K562 (cell line): ENCODE measurements around the gene HOXD9. TPM values are rescaled to one million over a fixed set of nuclear protein-coding genes. Genes with fewer than 3 reads are reported as not detected.

Source experiments
- ATAC-seq: fragments of 200-7000 bp; cut with Tn5 transposase; 3 replicates; pipeline ENCODE4 v1.9.1; 2020; ENCODE audit warnings: moderate library complexity
- BruUV-seq: library from RNA; stranded (reverse); fragments of 400-500 nt; replicated peaks from 2 replicates; lab custom pipeline; 2021; lab: Mats Ljungman, UMichigan
- CTCF ChIA-PET: fragments of 300-600 bp; formaldehyde crosslinking; extraction: SDS; loops from one replicate; lab custom pipeline; 2021; ENCODE audit warnings: low intra/inter-chr PET ratio; lab: Yijun Ruan, JAX
- POLR2A ChIA-PET: fragments of 300-600, 350-650 bp; sonication (Branson Sonifier 250); formaldehyde crosslinking; extraction: SDS; loops from one replicate; lab custom pipeline; 2021; ENCODE audit warnings: antibody characterized with exemption, inconsistent platforms; lab: Yijun Ruan, JAX
- DNase-seq, 4 experiments: peaks; one replicate each; pipeline versions ENCODE4 v3.0.0 to v3.0.0-alpha.2; 2011 to 2018; ENCODE audit warnings: low spot score in 3 of 4, mixed read lengths in 3 of 4; ENCODE audit errors: extremely low read depth in 1 of 4
- FAIRE-seq: peaks from 2 replicates; lab custom pipeline; 2011; peaks lifted over from hg19 to GRCh38; lab: Jason Lieb, UNC
- H2AFZ ChIP-seq: 2 replicates; pipeline ENCODE4 v1.6.0; 2011; ENCODE audit warnings: low read depth, low read length, control low read depth, inconsistent platforms
- H3K27ac ChIP-seq: fragments of 200-600 bp; 3 replicates; pipeline ENCODE4 v1.8.0; 2011; ENCODE audit warnings: low read depth, mild to moderate bottlenecking, control low read depth, inconsistent platforms, low read length, moderate library complexity, mixed read lengths; ENCODE audit errors: extremely low read depth
- H3K27me3 ChIP-seq, 2 experiments: fragments of 300-600 bp in 1 of 2; 2 replicates in 1 of 2; 3 replicates in 1 of 2; pipeline versions ENCODE4 v1.6.0 to v1.8.0; 2011; ENCODE audit warnings: inconsistent platforms in 2 of 2, low read length in 2 of 2, mild to moderate bottlenecking in 1 of 2, mixed read lengths in 1 of 2, moderate library complexity in 1 of 2; ENCODE audit not compliant: control insufficient read depth in 2 of 2, insufficient read depth in 2 of 2
- H3K36me3 ChIP-seq: fragments of 300-600 bp; 3 replicates; pipeline ENCODE4 v1.8.0; 2011; ENCODE audit warnings: mild to moderate bottlenecking, low read length, inconsistent platforms; ENCODE audit not compliant: control insufficient read depth, insufficient read depth
- H3K4me1 ChIP-seq, 2 experiments: fragments of 200-600 bp in 1 of 2; replicated peaks in 1 of 2; 2 replicates in 1 of 2; 3 replicates in 1 of 2; pipeline versions ENCODE4 v1.5.1 to v1.8.0; 2011; ENCODE audit warnings: inconsistent platforms in 2 of 2, low read length in 2 of 2, mild to moderate bottlenecking in 1 of 2, mixed read lengths in 1 of 2, moderate library complexity in 1 of 2; ENCODE audit not compliant: control insufficient read depth in 2 of 2, insufficient read depth in 2 of 2
- H3K4me2 ChIP-seq: 2 replicates; pipeline ENCODE4 v1.6.1; 2011; ENCODE audit warnings: low read length, control low read depth, inconsistent platforms, mixed read lengths; ENCODE audit not compliant: insufficient read depth
- H3K4me3 ChIP-seq: fragments of 200-600 bp; sonication (generic), shearing (Covaris generic); 2 replicates; pipeline ENCODE4 v1.5.1; 2016; ENCODE audit warnings: control low read depth, inconsistent platforms
- H3K79me2 ChIP-seq: fragments of 200-600 bp; 3 replicates; pipeline ENCODE4 v1.8.0; 2011; ENCODE audit warnings: low read length, inconsistent platforms; ENCODE audit not compliant: control insufficient read depth, insufficient read depth
- H3K9ac ChIP-seq, 2 experiments: 2 replicates each; pipeline versions ENCODE4 v1.6.0 to v1.6.1; 2011; ENCODE audit warnings: low read depth in 2 of 2, low read length in 2 of 2, control low read depth in 1 of 2, inconsistent platforms in 1 of 2, mild to moderate bottlenecking in 1 of 2, mixed read lengths in 1 of 2; ENCODE audit not compliant: insufficient read depth in 1 of 2
- H3K9me1 ChIP-seq: one replicate; pipeline ENCODE4 v1.6.0; 2011; ENCODE audit warnings: inconsistent platforms, mild to moderate bottlenecking, low read length, moderate library complexity; ENCODE audit not compliant: control insufficient read depth, insufficient read depth
- H3K9me3 ChIP-seq: replicated peaks from 2 replicates; pipeline ENCODE4 v1.5.1; 2011; ENCODE audit warnings: low read depth, low read length, inconsistent platforms; ENCODE audit not compliant: control insufficient read depth, insufficient read depth
- H4K20me1 ChIP-seq: replicated peaks from 2 replicates; pipeline ENCODE4 v1.6.1; 2011; ENCODE audit warnings: low read length, inconsistent platforms, mixed read lengths; ENCODE audit not compliant: control insufficient read depth, insufficient read depth
- CBFA2T3 ChIP-seq: fragments of 450-650 bp; IDR thresholded peaks from 2 replicates; pipeline ENCODE4 v1.6.1; 2017
- FOSL1 ChIP-seq: fragments of 200-800 bp; sonication (Bioruptor generic); conservative IDR thresholded peaks from 2 replicates; pipeline ENCODE4 v1.6.1; 2016; ENCODE audit warnings: missing genetic modification characterization, missing compliant biosample characterization
- HMBOX1 ChIP-seq: sonication (generic); IDR thresholded peaks from 2 replicates; pipeline ENCODE4 v1.6.1; 2016
- KDM1A ChIP-seq, 2 experiments: fragments of 450-650 bp; IDR thresholded peaks; 2 replicates each; pipeline ENCODE4 v1.6.1; 2016; ENCODE audit warnings: mild to moderate bottlenecking in 2 of 2
- SREBF2 ChIP-seq: sonication (generic); formaldehyde crosslinking; IDR thresholded peaks from 2 replicates; pipeline ENCODE4 v1.4.0; 2020; ENCODE audit warnings: mild to moderate bottlenecking, missing genetic modification reagents
- WGBS: fragments of 100-300 bp; shearing (Covaris generic); methylation state at CpG from one replicate; pipeline ENCODE4 v1.1.6; 2016; ENCODE audit warnings: low coverage, mixed read lengths; ENCODE audit not compliant: insufficient coverage; ENCODE audit errors: missing lambda C conversion rate; 5-methylcytosine and 5-hydroxymethylcytosine counted together
- in situ Hi-C: fragments of 300-500 bp; cut with MboI; formaldehyde crosslinking; loops from 4 replicates; pipeline ENCODE4 v1.15.0; 2018; ENCODE audit warnings: inconsistent platforms, mixed read lengths
- intact Hi-C: fragments of 100-400 bp; cut with micrococcal nuclease; formaldehyde crosslinking; loops from 2 replicates; pipeline ENCODE4 v1.14.2; 2022
- polyA plus RNA-seq, 8 experiments: library from polyadenylated mRNA; depleted of rRNA in 4 of 8; stranded (reverse) in 5 of 8; unstranded in 3 of 8; fragments of >200 nt; fragmentation: Nextera tagmentation in 2 of 8; fragmentation: Illumina TruSeq in 1 of 8; extraction: Ambion mirVana in 2 of 8; extraction: Trizol in 1 of 8; gene quantifications; 2 replicates each; pipeline versions ENCODE4 v1.2.1 to v1.2.3, GENCODE V29; 2011 to 2014; ENCODE audit warnings: inconsistent platforms in 1 of 8, missing spikeins in 1 of 8
- total RNA-seq, 7 experiments: library from RNA; depleted of rRNA in 6 of 7; stranded (reverse); fragments of >200 nt in 6 of 7; fragmentation: Illumina TruSeq in 2 of 7; extraction: Trizol in 2 of 7; gene quantifications; 2 replicates each; pipeline versions ENCODE4 v1.2.1 to v1.2.3, GENCODE V29; 2011 to 2021; ENCODE audit warnings: low replicate concordance in 1 of 7

The HOXD9 gene
- total and polyA plus RNA-seq, 9 of the 15 experiments (the other 6 are each of a cell fraction or from before 2014, with no cell fraction given), result not detected

GRCh38 chr2:176104316-176105077 lies 18.0 kb upstream of the HOXD9 start:
- Histone ChIP-seq H3K9ac (no peak overlapping the region), H3K27ac (no peak overlapping the region), H3K9me1 (no peaks in the 10 kb centered on the region), H3K4me2 (no peak overlapping the region), H2AFZ (no peak overlapping the region), H3K4me1 (peaks cover 0 to 18% of the 10 kb centered on the region in 2 experiments; a peak in 1 of 5 replicates), H4K20me1 (peaks cover 4% of the 10 kb centered on the region; the same call in 1 of the 2 replicates), H3K9me3 (no peaks in the 10 kb centered on the region), H3K79me2 (no peaks in the 10 kb centered on the region), H3K36me3 (no peaks in the 10 kb centered on the region), H3K4me3 (no peak overlapping the region), H3K27me3 (peaks cover 45 to 68% of the 10 kb centered on the region in 2 experiments)
- ATAC-seq, result peak; percentile 56; the same call in 2 of the 3 replicates
- POLR2A ChIA-PET, result no interaction called here
- no peak for FAIRE-seq
- TF ChIP-seq FOSL1 (tag) (peak; percentile 32; the same call in 1 of the 2 replicates), SREBF2 (CRISPR knock-in tag) (no peak), KDM1A (IDR thresholded peaks at IDR 0.05) (peak in 1 of 2 experiments; percentile 34; a peak in 1 of 4 replicates), CBFA2T3 (0 out of 2 replicates have a peak, but pooled peaks have one; percentile 17), HMBOX1 (0 out of 2 replicates have a peak, but pooled peaks have one; percentile 17)
- WGBS, result 10% methylated on average over 50 of the region's 56 CpGs
- CTCF ChIA-PET, result no interaction called here
- intact Hi-C loops (no loop called here), in situ Hi-C loops (no loop called here)
- BruUV-seq, result no TSS peak
- DNase-seq, result peak in 1 of 4 experiments; percentile 19
